GM18858 (cell line): ENCODE results near the gene PORCN.
"Not testable (repeated sequence)": the region's sequence is repeated elsewhere in the genome, so short reads cannot be mapped to it uniquely, and the experiment has no call there.

ENCODE experiments used
- ATAC-seq: cut with Tn5 transposase; IDR thresholded peaks from one replicate; pipeline ENCODE4 v1.9.1; 2021; ENCODE audit not compliant: unreplicated experiment

PORCN gene

GRCh38 chrX:48509619-48510018, 827 bp downstream of the PORCN start:
- no peak for ATAC-seq

GRCh38 chrX:48511560-48511959, 2.8 kb downstream of the PORCN start:
- ATAC-seq = no peak

GRCh38 chrX:48512371-48512935, 3.7 kb downstream of the PORCN start:
- ATAC-seq = no peak

GRCh38 chrX:48513670-48514069, 4.9 kb downstream of the PORCN start:
- no peak for ATAC-seq

- ATAC-seq = no peak
Observed at GRCh38 chrX:48514126-48514806, 5.5 kb downstream of the PORCN start.

GRCh38 chrX:48514868-48515460, 6.2 kb downstream of the PORCN start:
- ATAC-seq = no peak

- ATAC-seq = no peak
Observed at GRCh38 chrX:48515842-48516241, 7.0 kb downstream of the PORCN start.

- ATAC-seq = no peak
Observed at GRCh38 chrX:48516285-48516684, 7.5 kb downstream of the PORCN start.

- ATAC-seq = no peak
Observed at GRCh38 chrX:48516987-48517386, 8.2 kb downstream of the PORCN start.

- ATAC-seq = not testable (repeated sequence)
Observed at GRCh38 chrX:48519481-48519880, 10.7 kb downstream of the PORCN start.

- no peak for ATAC-seq
Observed at GRCh38 chrX:48520455-48520854, 11.7 kb downstream of the PORCN start.

GRCh38 chrX:48520976-48521352, 12.2 kb downstream of the PORCN start:
- no peak for ATAC-seq

- peak; percentile 94 for ATAC-seq
Observed at GRCh38 chrX:48521353-48522243, 12.8 kb downstream of the PORCN start, which contains the start of gene EBP. TSS of gene EBP (plus strand) at chrX:48521808. CDS start at chrX:48523772, 1,964 bp downstream.

- no peak for ATAC-seq
Observed at GRCh38 chrX:48522291-48522690, 13.5 kb downstream of the PORCN start.

GRCh38 chrX:48523682-48524081, 14.9 kb downstream of the PORCN start:
- ATAC-seq = no peak

GRCh38 chrX:48525853-48526252, 17.1 kb downstream of the PORCN start:
- ATAC-seq = not testable (repeated sequence)

GRCh38 chrX:48530736-48531135, 21.9 kb downstream of the PORCN start:
- no peak for ATAC-seq

GRCh38 chrX:48531358-48531959, 22.7 kb downstream of the PORCN start:
- no peak for ATAC-seq

- no peak for ATAC-seq
Observed at GRCh38 chrX:48532161-48532560, 23.4 kb downstream of the PORCN start.

- no peak for ATAC-seq
Observed at GRCh38 chrX:48533165-48533564, 24.4 kb downstream of the PORCN start.
